SK-N-MC (cell line): ENCODE measurements around the gene ARID5B.

Experiments used
- EZH2 ChIP-seq: fragments of 200-600 bp; sonication (generic); IDR thresholded peaks from one replicate; pipeline ENCODE4 v1.6.1; 2017; ENCODE audit warnings: antibody characterized with exemption
- POLR2AphosphoS5 ChIP-seq: IDR thresholded peaks from 2 replicates; pipeline ENCODE4 v1.6.1; 2012; ENCODE audit warnings: mild to moderate bottlenecking, low read depth, low read length, borderline replicate concordance

DNA sequence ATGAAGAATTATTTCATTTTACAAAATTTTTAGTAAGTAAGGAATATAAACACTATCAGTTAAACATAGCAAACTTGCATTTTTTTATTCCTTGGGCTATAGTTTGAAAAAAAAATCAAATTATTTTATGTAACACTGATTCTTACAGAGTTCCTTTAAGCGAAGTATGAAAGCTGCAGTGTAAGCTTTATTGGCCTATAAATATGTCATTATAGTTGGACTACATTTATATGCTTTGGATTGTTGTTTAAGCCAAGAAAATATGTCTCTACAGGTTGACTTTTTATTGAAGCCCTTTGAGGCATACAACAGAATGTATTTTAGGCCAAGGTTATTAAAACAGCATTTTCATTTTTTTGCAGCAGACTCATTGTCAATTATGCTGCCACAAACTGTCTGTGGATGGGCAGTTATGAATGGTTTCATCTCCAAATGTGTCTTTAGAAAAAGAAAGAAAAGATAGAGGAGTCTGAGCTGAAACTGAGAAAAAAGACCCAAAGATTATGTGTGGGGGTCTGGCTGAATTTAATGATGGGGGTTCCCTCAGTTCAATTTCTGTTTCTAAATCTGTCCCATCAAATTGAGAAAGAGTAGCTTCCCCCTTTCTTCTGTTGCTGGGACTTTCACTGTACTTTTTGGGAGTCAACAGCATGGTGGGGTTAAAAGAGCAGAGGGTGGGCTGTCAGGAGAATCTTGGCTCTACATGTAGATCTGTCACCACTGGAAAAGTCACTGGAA lies 43.1 kb downstream of the ARID5B start:
- TF ChIP-seq POLR2AphosphoS5 (no peak), EZH2 (no peak)
